Measurements from ENCODE around the gene NAGPA. TPM values are rescaled to one million over a fixed set of nuclear protein-coding genes. Genes with fewer than 3 reads are reported as not detected.

NAGPA gene
- total RNA-seq, 4 donors from 2014 or later = 25.3 to 35.1 (median 31.0) TPM

GRCh38 chr16:5012887-5013286 lies 20.8 kb downstream of the NAGPA start:
- DNase-seq (ENCODE audit: low spot score in 2 of 2) = no peak

GRCh38 chr16:5011637-5012036 lies 22.1 kb downstream of the NAGPA start:
- Histone ChIP-seq H3K27ac (no peak overlapping the region), H3K36me3 (no peaks in the 10 kb centered on the region), H3K27me3 (no peaks in the 10 kb centered on the region), H3K4me3 (no peak overlapping the region), H3K4me1 (no peaks in the 10 kb centered on the region), H3K9me3 (no peaks in the 10 kb centered on the region)
- 71% methylated on average over 4 of the region's 4 CpGs for WGBS
- TF ChIP-seq CTCF (IDR thresholded peaks at IDR 0.05) (no peak), EP300 (IDR thresholded peaks at IDR 0.05) (no peak), POLR2AphosphoS5 (IDR thresholded peaks at IDR 0.05) (no peak), POLR2A (IDR thresholded peaks at IDR 0.05) (no peak)
- no peak for DNase-seq (ENCODE audit: low spot score in 2 of 2)

More at GRCh38 chr16:5012887-5013286, 20.8 kb downstream of the NAGPA start:
- Histone ChIP-seq H3K4me3 (no peak overlapping the region), H3K27ac (no peak overlapping the region), H3K27me3 (no peaks in the 10 kb centered on the region), H3K9me3 (no peaks in the 10 kb centered on the region), H3K4me1 (no peaks in the 10 kb centered on the region), H3K36me3 (no peaks in the 10 kb centered on the region)
- 90% methylated on average over 6 of the region's 6 CpGs for WGBS
- TF ChIP-seq CTCF (IDR thresholded peaks at IDR 0.05) = no peak
- no peak for TF ChIP-seq EP300 (IDR thresholded peaks at IDR 0.05)
- TF ChIP-seq POLR2AphosphoS5 (IDR thresholded peaks at IDR 0.05) = no peak
- no peak for TF ChIP-seq POLR2A (IDR thresholded peaks at IDR 0.05)

GRCh38 chr16:5010576-5011329 lies 23.0 kb downstream of the NAGPA start:
- no peaks in the 10 kb centered on the region for H3K9me3 ChIP-seq
- H3K36me3 ChIP-seq = no peaks in the 10 kb centered on the region
- TF ChIP-seq CTCF (IDR thresholded peaks at IDR 0.05) (no peak), POLR2A (IDR thresholded peaks at IDR 0.05) (no peak), EP300 (IDR thresholded peaks at IDR 0.05) (no peak), POLR2AphosphoS5 (IDR thresholded peaks at IDR 0.05) (no peak)
- H3K4me3 ChIP-seq = no peak overlapping the region
- no peak for DNase-seq (ENCODE audit: low spot score in 2 of 2)
- WGBS = 82% methylated on average over 4 of the region's 15 CpGs
- H3K4me1 ChIP-seq = no peaks in the 10 kb centered on the region
- H3K27me3 ChIP-seq = no peaks in the 10 kb centered on the region
- H3K27ac ChIP-seq = no peak overlapping the region

GRCh38 chr16:5008311-5008731 lies 25.4 kb downstream of the NAGPA start:
- no peaks in the 10 kb centered on the region for H3K9me3 ChIP-seq
- no peak for TF ChIP-seq POLR2A (IDR thresholded peaks at IDR 0.05)
- TF ChIP-seq POLR2AphosphoS5 (IDR thresholded peaks at IDR 0.05) = no peak
- TF ChIP-seq CTCF (IDR thresholded peaks at IDR 0.05) = no peak
- TF ChIP-seq EP300 (IDR thresholded peaks at IDR 0.05) = no peak
- 94% methylated on average over 6 of the region's 18 CpGs for WGBS
- DNase-seq (ENCODE audit: low spot score in 2 of 2) = no peak
- H3K27ac ChIP-seq = no peak overlapping the region
- no peak overlapping the region for H3K4me3 ChIP-seq
- no peaks in the 10 kb centered on the region for H3K36me3 ChIP-seq
- no peaks in the 10 kb centered on the region for H3K4me1 ChIP-seq
- H3K27me3 ChIP-seq = no peaks in the 10 kb centered on the region

- no peak for TF ChIP-seq EP300 (IDR thresholded peaks at IDR 0.05)
- no peak for TF ChIP-seq POLR2A (IDR thresholded peaks at IDR 0.05)
- no peak for TF ChIP-seq POLR2AphosphoS5 (IDR thresholded peaks at IDR 0.05)
- no peak for TF ChIP-seq CTCF (IDR thresholded peaks at IDR 0.05)
- WGBS = 87% methylated on average over 9 of the region's 10 CpGs
- DNase-seq (ENCODE audit: low spot score in 2 of 2) = no peak
- Histone ChIP-seq H3K4me3 (no peak overlapping the region), H3K36me3 (no peaks in the 10 kb centered on the region), H3K27me3 (no peaks in the 10 kb centered on the region), H3K27ac (no peak overlapping the region), H3K9me3 (no peaks in the 10 kb centered on the region), H3K4me1 (no peaks in the 10 kb centered on the region)
These were observed 26.5 kb downstream of the NAGPA start for GRCh38 chr16:5007256-5007655.

Data from suprapubic skin (tissue), 4 donors.